HepG2 (cell line): ENCODE data around the gene PPP1R13B. TPM values are rescaled to one million over a fixed set of nuclear protein-coding genes. Genes with fewer than 3 reads are reported as not detected.
A peak's percentile ranks its signal among the peaks of the same experiment; 100 is the strongest.

Experiments
- ATRX ChIP-seq: sonication (generic); formaldehyde crosslinking; IDR thresholded peaks from 2 replicates; pipeline ENCODE4 v1.4.0; 2020; ENCODE audit warnings: missing genetic modification reagents, borderline replicate concordance
- CEBPZ ChIP-seq: IDR thresholded peaks from 2 replicates; pipeline ENCODE4 v1.6.1; 2012; ENCODE audit warnings: low read length, improper control_type of control experiment
- ELF1 ChIP-seq: sonication (generic); formaldehyde crosslinking; IDR thresholded peaks from 2 replicates; pipeline ENCODE4 v1.4.0; 2020; ENCODE audit warnings: missing genetic modification reagents
- ELF4 ChIP-seq: sonication (generic); formaldehyde crosslinking; IDR thresholded peaks from 2 replicates; pipeline ENCODE4 v1.5.0; 2020; ENCODE audit warnings: missing genetic modification reagents, mild to moderate bottlenecking, moderate library complexity, borderline replicate concordance
- GATAD2A ChIP-seq: IDR thresholded peaks from 2 replicates; pipeline ENCODE4 v1.6.1; 2016
- GLI4 ChIP-seq: sonication (generic); formaldehyde crosslinking; IDR thresholded peaks from 2 replicates; pipeline ENCODE4 v1.5.1; 2020; ENCODE audit warnings: missing genetic modification reagents, mild to moderate bottlenecking, moderate library complexity, borderline replicate concordance
- IKZF4 ChIP-seq: sonication (generic); formaldehyde crosslinking; IDR thresholded peaks from 2 replicates; pipeline ENCODE4 v1.5.1; 2020; ENCODE audit warnings: borderline replicate concordance, mild to moderate bottlenecking, low read depth, missing genetic modification reagents; ENCODE audit errors: not compliant biosample characterization
- MTERF4 ChIP-seq: sonication (generic); formaldehyde crosslinking; IDR thresholded peaks from 2 replicates; pipeline ENCODE4 v1.8.0; 2023; ENCODE audit warnings: mild to moderate bottlenecking, missing genetic modification reagents
- MXD3 ChIP-seq: IDR thresholded peaks from 2 replicates; pipeline ENCODE4 v1.6.1; 2016; ENCODE audit warnings: mild to moderate bottlenecking, missing biosample characterization, missing genetic modification reagents
- ONECUT2 ChIP-seq: sonication (generic); formaldehyde crosslinking; IDR thresholded peaks from 2 replicates; pipeline ENCODE4 v1.4.0; 2020; ENCODE audit warnings: missing genetic modification reagents
- POGZ ChIP-seq: sonication (generic); formaldehyde crosslinking; IDR thresholded peaks from 2 replicates; pipeline ENCODE4 v1.4.0; 2020; ENCODE audit warnings: mild to moderate bottlenecking, missing genetic modification reagents
- THAP8 ChIP-seq: sonication (generic); formaldehyde crosslinking; IDR thresholded peaks from 2 replicates; pipeline ENCODE4 v1.5.1; 2020; ENCODE audit warnings: missing genetic modification reagents, mild to moderate bottlenecking, borderline replicate concordance
- ZNF3 ChIP-seq: IDR thresholded peaks from 2 replicates; pipeline ENCODE4 v1.7.0; 2017; ENCODE audit warnings: inconsistent platforms
- ZNF33B ChIP-seq: sonication (generic); formaldehyde crosslinking; IDR thresholded peaks from 2 replicates; pipeline ENCODE4 v1.5.1; 2020; ENCODE audit warnings: mild to moderate bottlenecking, missing genetic modification reagents
- ZNF530 ChIP-seq: sonication (generic); formaldehyde crosslinking; IDR thresholded peaks from 2 replicates; pipeline ENCODE4 v1.5.0; 2020; ENCODE audit warnings: low read depth, mild to moderate bottlenecking, missing genetic modification reagents
- ZNF713 ChIP-seq: sonication (generic); formaldehyde crosslinking; IDR thresholded peaks from 2 replicates; pipeline ENCODE4 v1.4.0; 2020; ENCODE audit warnings: mild to moderate bottlenecking, missing genetic modification reagents
- ZNF839 ChIP-seq: sonication (generic); formaldehyde crosslinking; IDR thresholded peaks from 2 replicates; pipeline ENCODE4 v1.4.0; 2020; ENCODE audit warnings: missing genetic modification reagents, mild to moderate bottlenecking, borderline replicate concordance
- polyA plus RNA-seq, 8 experiments: library from polyadenylated mRNA; depleted of rRNA in 3 of 8; stranded (reverse) in 7 of 8; unstranded in 1 of 8; fragments of >200 nt; fragmentation: Illumina TruSeq in 4 of 8; extraction: Trizol in 4 of 8; gene quantifications; 2 replicates each; pipeline versions ENCODE4 v1.2.1 to v1.2.3, GENCODE V29; 2011 to 2016; ENCODE audit warnings: low read depth in 4 of 8, missing spikeins in 1 of 8, mixed read lengths in 1 of 8; ENCODE audit not compliant: insufficient read depth in 1 of 8
- total RNA-seq, 5 experiments: library from RNA; depleted of rRNA; stranded (reverse); fragments of >200 nt; fragmentation: Illumina TruSeq; extraction: Trizol; gene quantifications; 2 replicates each; pipeline ENCODE4 v1.2.3, GENCODE V29; 2016; ENCODE audit warnings: low read depth in 1 of 5

The PPP1R13B gene
- total and polyA plus RNA-seq, 2 of the 13 experiments (the other 11 are each of a cell fraction or from before 2014, with no cell fraction given) = 4.6 to 9.4 TPM

GRCh38 chr14:103715052-103716000, 132.0 kb downstream of the PPP1R13B start, which contains the start of the genes XRCC3 and ZFYVE21 (continued):
- peak; percentile 70 for TF ChIP-seq CEBPZ
- no peak for TF ChIP-seq ONECUT2
- TF ChIP-seq POGZ (CRISPR knock-in tag) = no peak
- TF ChIP-seq IKZF4 = peak; percentile 34
- TF ChIP-seq MXD3 (CRISPR knock-in tag) = no peak
- TF ChIP-seq THAP8 (CRISPR knock-in tag) = no peak
- TF ChIP-seq ZNF713 = no peak
- TF ChIP-seq ZNF3 (CRISPR knock-in tag) = no peak
- TF ChIP-seq ZNF33B (CRISPR knock-in tag) = 0 out of 2 replicates have a peak, but pooled peaks have one; percentile 64
- no peak for TF ChIP-seq ZNF839
- no peak for TF ChIP-seq GATAD2A
- no peak for TF ChIP-seq ATRX (CRISPR knock-in tag)
- TF ChIP-seq ELF1 = peak; percentile 62
- TF ChIP-seq MTERF4 = no peak
- no peak for TF ChIP-seq ZNF530 (CRISPR knock-in tag)
- no peak for TF ChIP-seq GLI4 (CRISPR knock-in tag)
- no peak for TF ChIP-seq ELF4 (CRISPR knock-in tag)
